ENCODE data around the gene RAB11FIP4. TPM values are rescaled to one million over a fixed set of nuclear protein-coding genes. Genes with fewer than 3 reads are reported as not detected.

RAB11FIP4 gene
- total RNA-seq, 1 experiment from 2014 or later = 2.0 TPM

GRCh38 chr17:31524926-31525800, 133.7 kb downstream of the RAB11FIP4 start:
- DNase-seq (ENCODE audit: low read depth) = peak; percentile 88

GRCh38 chr17:31525801-31526549, 134.5 kb downstream of the RAB11FIP4 start:
- DNase-seq (ENCODE audit: low read depth) = peak; percentile 22

GRCh38 chr17:31527606-31528005, 136.1 kb downstream of the RAB11FIP4 start:
- peak; percentile 48 for DNase-seq (ENCODE audit: low read depth)

- DNase-seq (ENCODE audit: low read depth) = no peak
Observed at GRCh38 chr17:31528291-31528874, 136.9 kb downstream of the RAB11FIP4 start.

GRCh38 chr17:31529841-31530251, 138.4 kb downstream of the RAB11FIP4 start:
- DNase-seq (ENCODE audit: low read depth) = no peak

- no peak for DNase-seq (ENCODE audit: low read depth)
Observed at GRCh38 chr17:31530391-31530985, 139.0 kb downstream of the RAB11FIP4 start.

GRCh38 chr17:31531336-31531980, 140.0 kb downstream of the RAB11FIP4 start:
- DNase-seq (ENCODE audit: low read depth) = no peak

- no peak for DNase-seq (ENCODE audit: low read depth)
Observed at GRCh38 chr17:31532081-31532480, 140.6 kb downstream of the RAB11FIP4 start.

- DNase-seq (ENCODE audit: low read depth) = no peak
Observed at GRCh38 chr17:31532526-31532925, 141.1 kb downstream of the RAB11FIP4 start.

GRCh38 chr17:31533546-31534155, 142.2 kb downstream of the RAB11FIP4 start:
- peak; percentile 89 for DNase-seq (ENCODE audit: low read depth)

GRCh38 chr17:31534223-31534888, 142.9 kb downstream of the RAB11FIP4 start:
- peak; percentile 71 for DNase-seq (ENCODE audit: low read depth)

- DNase-seq (ENCODE audit: low read depth) = no peak
Observed at GRCh38 chr17:31535581-31535981, 144.1 kb downstream of the RAB11FIP4 start.

GRCh38 chr17:31536451-31536850, 145.0 kb downstream of the RAB11FIP4 start:
- DNase-seq (ENCODE audit: low read depth) = no peak

GRCh38 chr17:31537565-31538011, 146.1 kb downstream of the RAB11FIP4 start:
- DNase-seq (ENCODE audit: low read depth) = peak; percentile 59

- DNase-seq (ENCODE audit: low read depth) = peak; percentile 49
Observed at GRCh38 chr17:31538080-31538762, 146.7 kb downstream of the RAB11FIP4 start.

- DNase-seq (ENCODE audit: low read depth) = no peak
Observed at GRCh38 chr17:31540602-31541307, 149.3 kb downstream of the RAB11FIP4 start.

- peak; percentile 33 for DNase-seq (ENCODE audit: low read depth)
Observed at GRCh38 chr17:31541559-31541958, 150.1 kb downstream of the RAB11FIP4 start.

- no peak for DNase-seq (ENCODE audit: low read depth)
Observed at GRCh38 chr17:31544186-31544585, 152.7 kb downstream of the RAB11FIP4 start.

GRCh38 chr17:31546650-31547049, 155.2 kb downstream of the RAB11FIP4 start:
- no peak for DNase-seq (ENCODE audit: low read depth)
